Stimulated activated CD8-positive, alpha-beta memory T cell treated with anti-CD3 and anti-CD28 coated beads, Interleukin-7, amount 100 ng/mL, for 4 hours (primary cell): ENCODE measurements around the gene SMIM27.
"Not testable (repeated sequence)": the region's sequence is repeated elsewhere in the genome, so short reads cannot be mapped to it uniquely, and the experiment has no call there.

Source experiments
- DNase-seq, 2 donors: peaks; one replicate each; pipeline ENCODE4 v3.0.0-alpha.2; 2020; ENCODE audit warnings: low read depth in 2 of 2

Gene SMIM27

DNA sequence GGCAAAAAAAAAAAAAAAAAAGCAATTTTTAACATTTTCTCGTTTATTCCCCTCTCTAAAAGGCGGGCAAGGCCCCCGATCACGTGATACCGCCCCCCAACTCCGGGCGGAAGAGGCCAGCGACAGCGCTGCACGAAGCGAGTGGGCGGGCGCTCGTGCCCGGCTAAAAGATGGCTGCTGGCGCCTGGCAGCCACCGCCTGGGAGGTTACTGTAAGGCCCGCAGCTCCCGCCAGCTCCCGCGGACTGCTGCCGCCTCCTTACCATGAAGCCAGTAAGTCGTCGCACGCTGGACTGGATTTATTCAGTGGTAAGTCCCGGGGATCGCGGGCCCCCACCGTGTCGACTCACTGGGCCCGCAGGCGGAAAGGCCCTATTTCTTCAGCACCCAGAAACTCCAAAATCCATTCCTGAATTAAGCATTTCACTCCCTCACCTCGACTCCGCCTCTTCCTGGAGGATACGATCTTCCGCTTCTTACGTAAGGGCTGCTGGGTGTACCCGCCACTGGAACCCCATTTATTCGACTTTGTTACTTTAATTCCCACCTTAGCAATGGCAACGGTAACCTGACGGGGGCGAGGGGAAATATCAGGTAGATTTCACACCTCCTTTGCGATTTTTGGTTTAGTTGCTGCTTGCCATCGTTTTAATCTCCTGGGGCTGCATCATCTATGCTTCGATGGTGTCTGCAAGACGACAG, at the start of gene SMIM27, which contains the start of gene TOPORS:
Gene SMIM27, plus strand, starts transcription at position 156 of the 701 bp plus-strand sequence. Its CDS starts 108 bp downstream, at position 264.
Gene TOPORS, minus strand, starts transcription at position 415 of the 701 bp plus-strand sequence. Its CDS starts 150 bp downstream, at position 265.
- peak; percentile 80 to 88 for DNase-seq

DNA sequence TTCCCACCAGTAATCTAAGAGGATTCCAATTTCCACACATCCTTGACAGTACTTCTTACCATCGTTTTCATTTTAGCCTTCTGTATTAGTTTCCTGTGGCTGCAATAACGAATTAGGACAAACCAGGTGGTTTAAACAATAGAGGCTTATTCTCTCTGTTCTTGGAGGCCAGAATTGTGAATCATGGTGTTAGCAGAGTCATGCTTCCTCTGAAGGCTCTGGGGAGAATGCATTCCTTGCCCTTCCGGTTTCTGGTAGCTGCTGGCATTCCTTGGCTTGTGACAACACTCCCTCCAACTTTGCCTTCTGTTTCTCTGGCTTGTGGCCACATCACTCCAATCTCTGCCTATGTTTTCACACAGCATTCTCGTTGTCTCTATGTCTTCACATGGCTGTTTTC, 49.7 kb upstream of the SMIM27 start:
- no peak for DNase-seq

GRCh38 chr9:32503008-32503407, 49.1 kb upstream of the SMIM27 start:
- no peak for DNase-seq

DNA sequence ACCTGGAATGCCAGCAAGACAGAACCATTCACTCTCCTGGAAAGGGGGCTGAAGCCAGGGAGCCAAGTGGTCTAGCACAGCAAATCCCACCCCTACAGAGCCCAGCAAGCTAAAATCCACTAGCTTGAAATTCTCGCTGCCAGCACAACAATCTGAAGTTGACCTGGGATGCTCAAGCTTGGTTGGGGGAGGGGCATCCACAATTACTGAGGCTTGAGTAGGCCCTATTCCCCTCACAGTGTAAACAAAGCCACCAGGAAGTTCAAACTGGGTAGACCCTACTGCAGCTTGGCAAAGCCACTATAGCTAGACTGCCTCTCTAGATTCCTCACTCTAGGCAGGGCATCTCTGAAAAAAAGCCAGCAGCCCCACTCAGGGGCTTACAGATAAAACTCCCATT, 43.4 kb upstream of the SMIM27 start:
- DNase-seq, result no peak

- no peak for DNase-seq
Measured at GRCh38 chr9:32516241-32516640, 35.9 kb upstream of the SMIM27 start.

DNA sequence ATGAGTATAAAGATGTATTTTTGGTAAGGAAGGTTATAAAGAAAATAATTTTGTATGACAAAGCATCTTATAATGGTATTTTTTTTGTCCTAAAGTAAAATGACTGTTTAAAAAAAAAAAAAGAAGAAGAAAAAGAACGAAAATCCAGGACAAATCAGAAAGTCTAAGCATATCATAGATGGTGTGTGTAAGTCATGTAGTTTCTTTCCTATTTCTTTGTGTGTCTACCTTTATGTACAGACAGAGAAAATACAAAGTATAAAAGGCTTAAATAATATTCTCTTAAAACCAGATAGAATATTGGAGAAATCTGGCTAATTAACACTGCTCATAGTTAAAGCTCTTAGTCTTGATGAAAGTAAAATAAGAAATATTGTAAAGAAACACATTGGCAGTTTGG, 33.9 kb upstream of the SMIM27 start:
- DNase-seq, result no peak

GRCh38 chr9:32523910-32524309, 28.2 kb upstream of the SMIM27 start:
- no peak for DNase-seq

- not testable (repeated sequence) for DNase-seq
Measured at GRCh38 chr9:32524558-32524891, 27.6 kb upstream of the SMIM27 start.

- DNase-seq, result peak in 1 of 2 donors; percentile 5
Measured at GRCh38 chr9:32524892-32525708, 27.0 kb upstream of the SMIM27 start.

DNA sequence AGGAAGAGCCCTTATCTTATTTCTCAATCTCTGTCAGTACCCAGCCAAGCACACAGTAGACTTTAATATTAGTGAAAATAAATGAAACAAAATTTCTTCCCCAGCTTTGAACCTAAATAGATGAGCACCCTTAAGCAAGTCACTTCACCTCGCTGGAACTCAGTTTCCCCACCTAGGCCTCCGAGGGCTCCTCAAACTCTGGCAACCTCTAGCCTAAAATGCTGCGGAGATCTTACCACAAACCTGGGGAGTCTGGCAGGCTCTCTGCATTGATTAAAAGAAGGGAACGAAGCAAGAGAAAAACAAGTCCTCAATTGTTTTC, 26.5 kb upstream of the SMIM27 start:
- DNase-seq, result no peak

- DNase-seq, result peak; percentile 71 to 77
Measured at GRCh38 chr9:32526041-32526706, 26.0 kb upstream of the SMIM27 start, which contains the start of gene RIGI. RIGI (minus strand) TSS chr9:32526196; CDS start chr9:32526166, 30 bp downstream.

DNA sequence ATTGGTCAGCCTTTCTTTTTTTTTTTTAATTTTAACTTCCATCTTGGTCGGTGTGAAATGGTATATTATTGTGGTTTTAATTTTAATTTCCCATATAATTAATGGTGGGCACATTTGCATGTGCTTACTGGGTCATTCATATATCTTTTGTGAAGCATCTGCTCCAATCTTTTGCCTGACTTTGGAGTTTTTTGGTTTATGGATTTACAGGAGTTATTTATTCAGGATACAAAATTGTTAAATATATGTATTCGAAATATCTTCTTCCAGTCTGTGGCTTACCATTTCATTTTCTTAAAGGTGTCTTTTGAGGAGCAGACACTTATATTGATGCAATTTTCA, 25.4 kb upstream of the SMIM27 start:
- no peak for DNase-seq

DNA sequence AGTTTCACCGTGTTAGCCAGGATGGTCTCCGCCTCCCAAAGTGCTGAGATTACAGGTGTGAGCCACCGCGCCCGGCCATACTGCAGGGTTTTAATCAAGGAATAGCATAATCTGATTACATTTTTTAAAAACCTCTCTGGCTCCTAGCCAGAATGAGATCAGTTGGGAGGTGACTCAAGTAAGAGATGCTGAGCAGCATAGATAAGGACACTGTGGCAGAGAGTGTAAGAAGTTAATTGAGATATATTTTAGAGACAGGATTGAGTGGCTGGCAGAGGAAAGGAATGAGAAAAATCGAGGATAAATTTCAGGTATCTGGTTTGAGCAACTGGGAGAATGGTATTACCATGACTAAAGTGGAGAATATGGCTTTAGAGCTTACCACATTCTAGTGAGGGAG, 18.8 kb upstream of the SMIM27 start:
- DNase-seq, result no peak

- no peak for DNase-seq
Measured at GRCh38 chr9:32533816-32534215, 18.3 kb upstream of the SMIM27 start.

- no peak for DNase-seq
Measured at GRCh38 chr9:32543047-32543446, 9.1 kb upstream of the SMIM27 start.

GRCh38 chr9:32545884-32546283, 6.2 kb upstream of the SMIM27 start:
- DNase-seq, result no peak

- not testable (repeated sequence) for DNase-seq
Measured at GRCh38 chr9:32548213-32548612, 3.9 kb upstream of the SMIM27 start.

- DNase-seq, result no peak
Measured at GRCh38 chr9:32550150-32550561, 2.0 kb upstream of the SMIM27 start.

GRCh38 chr9:32550562-32551275, 1.4 kb upstream of the SMIM27 start:
- peak; percentile 93 to 94 for DNase-seq

- peak in 1 of 2 donors; percentile 18 for DNase-seq
Measured at GRCh38 chr9:32551276-32552051, 663 bp upstream of the SMIM27 start.

GRCh38 chr9:32554107-32554506, 2.0 kb downstream of the SMIM27 start:
- DNase-seq, result no peak
